ENCODE measurements around the gene VGLL4. TPM values are rescaled to one million over a fixed set of nuclear protein-coding genes. Genes with fewer than 3 reads are reported as not detected.

VGLL4 gene
- total RNA-seq, 1 donor from 2014 or later: 29.4 TPM

GRCh38 chr3:11609481-11609880, 34.2 kb downstream of the VGLL4 start:
- Mint-ChIP-seq H3K27me3 (ENCODE audit: unreplicated experiment) (peaks cover 2% of the 10 kb centered on the region), H3K27ac (ENCODE audit: unreplicated experiment) (peak overlapping the region; percentile 89), H3K36me3 (ENCODE audit: unreplicated experiment) (no peaks in the 10 kb centered on the region), H3K9me3 (ENCODE audit: unreplicated experiment) (peaks cover 5% of the 10 kb centered on the region), H3K4me3 (ENCODE audit: unreplicated experiment) (peak overlapping the region; percentile 40), H3K4me1 (ENCODE audit: low read depth, unreplicated experiment) (peaks cover 61% of the 10 kb centered on the region)
- no peak for TF ChIP-seq CTCF (IDR thresholded peaks at IDR 0.05; ENCODE audit: partially characterized antibody, unreplicated experiment)
- DNase-seq: no peak

- Mint-ChIP-seq H3K36me3 (ENCODE audit: unreplicated experiment) (no peaks in the 10 kb centered on the region), H3K4me1 (ENCODE audit: low read depth, unreplicated experiment) (peaks cover 53% of the 10 kb centered on the region), H3K4me3 (ENCODE audit: unreplicated experiment) (no peak overlapping the region), H3K27ac (ENCODE audit: unreplicated experiment) (no peak overlapping the region), H3K9me3 (ENCODE audit: unreplicated experiment) (peaks cover 5% of the 10 kb centered on the region), H3K27me3 (ENCODE audit: unreplicated experiment) (peaks cover 2% of the 10 kb centered on the region)
- TF ChIP-seq CTCF (IDR thresholded peaks at IDR 0.05; ENCODE audit: partially characterized antibody, unreplicated experiment): no peak
- DNase-seq: no peak
Measured at GRCh38 chr3:11607816-11608215, 35.9 kb downstream of the VGLL4 start.

- Mint-ChIP-seq H3K36me3 (ENCODE audit: unreplicated experiment) (no peaks in the 10 kb centered on the region), H3K9me3 (ENCODE audit: unreplicated experiment) (peaks cover 3% of the 10 kb centered on the region), H3K4me3 (ENCODE audit: unreplicated experiment) (no peak overlapping the region), H3K27me3 (ENCODE audit: unreplicated experiment) (peaks cover 2% of the 10 kb centered on the region), H3K4me1 (ENCODE audit: low read depth, unreplicated experiment) (peaks cover 45% of the 10 kb centered on the region), H3K27ac (ENCODE audit: unreplicated experiment) (no peak overlapping the region)
- TF ChIP-seq CTCF (IDR thresholded peaks at IDR 0.05; ENCODE audit: partially characterized antibody, unreplicated experiment): no peak
- no peak for DNase-seq
Measured at GRCh38 chr3:11606865-11607440, 36.8 kb downstream of the VGLL4 start.

- no peak for TF ChIP-seq CTCF (IDR thresholded peaks at IDR 0.05; ENCODE audit: partially characterized antibody, unreplicated experiment)
- Mint-ChIP-seq H3K4me1 (ENCODE audit: low read depth, unreplicated experiment) (peaks cover 43% of the 10 kb centered on the region), H3K4me3 (ENCODE audit: unreplicated experiment) (no peak overlapping the region), H3K36me3 (ENCODE audit: unreplicated experiment) (no peaks in the 10 kb centered on the region), H3K27me3 (ENCODE audit: unreplicated experiment) (peaks cover 2% of the 10 kb centered on the region), H3K9me3 (ENCODE audit: unreplicated experiment) (peaks cover 3% of the 10 kb centered on the region), H3K27ac (ENCODE audit: unreplicated experiment) (no peak overlapping the region)
- DNase-seq: no peak
Measured at GRCh38 chr3:11606090-11606784, 37.5 kb downstream of the VGLL4 start.

DNA sequence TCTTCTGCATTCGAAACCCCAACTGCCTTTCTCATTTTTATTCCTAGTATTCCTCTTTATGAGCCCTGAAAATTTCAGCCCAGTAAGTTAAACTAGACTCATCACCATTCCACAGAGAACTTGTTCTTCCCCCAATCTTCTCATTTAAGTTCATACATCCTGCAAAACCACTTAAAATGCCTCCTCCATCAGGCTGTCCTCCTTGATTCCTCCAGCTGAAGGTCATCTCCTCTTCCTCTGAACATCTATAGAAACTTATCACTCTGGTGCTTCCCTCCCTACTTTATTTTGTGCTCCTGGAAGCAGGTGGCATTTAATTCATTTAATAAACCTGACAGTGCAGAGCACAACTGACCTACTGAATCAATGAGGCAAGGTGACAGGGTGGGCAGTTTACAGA, 38.3 kb downstream of the VGLL4 start:
- peaks cover 43% of the 10 kb centered on the region for H3K4me1 Mint-ChIP-seq (ENCODE audit: low read depth, unreplicated experiment)
- H3K27ac Mint-ChIP-seq (ENCODE audit: unreplicated experiment): peak overlapping the region; percentile 10
- H3K9me3 Mint-ChIP-seq (ENCODE audit: unreplicated experiment): peaks cover 5% of the 10 kb centered on the region
- peaks cover 2% of the 10 kb centered on the region for H3K27me3 Mint-ChIP-seq (ENCODE audit: unreplicated experiment)
- no peak for DNase-seq
- H3K36me3 Mint-ChIP-seq (ENCODE audit: unreplicated experiment): no peaks in the 10 kb centered on the region
- H3K4me3 Mint-ChIP-seq (ENCODE audit: unreplicated experiment): no peak overlapping the region
- TF ChIP-seq CTCF (IDR thresholded peaks at IDR 0.05; ENCODE audit: partially characterized antibody, unreplicated experiment): no peak

Measured in glutamatergic neuron (in vitro differentiated cells).